ENCODE results near the gene ENO2.

DNA sequence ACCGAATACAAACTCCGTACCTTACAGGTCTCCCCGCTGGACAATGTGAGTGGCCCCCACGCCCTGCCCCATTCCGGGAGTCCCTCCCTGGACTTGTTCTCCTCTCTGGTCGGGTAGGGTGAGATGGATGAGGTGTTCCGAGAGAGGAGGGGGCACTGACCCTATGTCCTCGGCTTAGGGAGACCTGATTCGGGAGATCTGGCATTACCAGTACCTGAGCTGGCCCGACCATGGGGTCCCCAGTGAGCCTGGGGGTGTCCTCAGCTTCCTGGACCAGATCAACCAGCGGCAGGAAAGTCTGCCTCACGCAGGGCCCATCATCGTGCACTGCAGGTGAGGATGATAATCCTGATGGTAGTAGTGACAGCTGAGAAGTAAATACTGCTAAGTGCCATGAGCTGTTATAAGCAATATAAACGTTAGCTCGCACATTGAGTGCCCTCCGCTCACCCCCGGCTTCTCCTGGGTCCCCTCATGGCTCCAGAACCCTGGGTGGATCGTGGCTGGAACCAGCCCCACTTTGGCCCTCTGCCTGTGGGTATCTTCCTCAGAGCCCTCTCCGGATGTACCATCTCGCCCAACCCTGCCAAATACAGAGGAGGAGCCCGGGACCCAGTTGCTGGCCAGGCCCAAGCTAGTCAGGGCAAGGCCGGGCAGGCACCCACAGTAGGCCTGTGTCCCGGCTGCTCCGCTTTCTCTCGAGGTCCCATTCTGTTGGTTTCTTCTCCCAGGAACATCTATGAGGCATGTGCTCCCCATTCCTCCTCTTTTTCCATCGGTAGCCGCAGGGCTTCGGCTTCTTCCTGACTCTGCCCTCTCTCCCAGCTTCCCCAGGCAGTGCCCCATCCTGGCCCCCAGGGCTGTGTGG, 43.6 kb downstream of the ENO2 start:
- TF ChIP-seq, protein P1, sequence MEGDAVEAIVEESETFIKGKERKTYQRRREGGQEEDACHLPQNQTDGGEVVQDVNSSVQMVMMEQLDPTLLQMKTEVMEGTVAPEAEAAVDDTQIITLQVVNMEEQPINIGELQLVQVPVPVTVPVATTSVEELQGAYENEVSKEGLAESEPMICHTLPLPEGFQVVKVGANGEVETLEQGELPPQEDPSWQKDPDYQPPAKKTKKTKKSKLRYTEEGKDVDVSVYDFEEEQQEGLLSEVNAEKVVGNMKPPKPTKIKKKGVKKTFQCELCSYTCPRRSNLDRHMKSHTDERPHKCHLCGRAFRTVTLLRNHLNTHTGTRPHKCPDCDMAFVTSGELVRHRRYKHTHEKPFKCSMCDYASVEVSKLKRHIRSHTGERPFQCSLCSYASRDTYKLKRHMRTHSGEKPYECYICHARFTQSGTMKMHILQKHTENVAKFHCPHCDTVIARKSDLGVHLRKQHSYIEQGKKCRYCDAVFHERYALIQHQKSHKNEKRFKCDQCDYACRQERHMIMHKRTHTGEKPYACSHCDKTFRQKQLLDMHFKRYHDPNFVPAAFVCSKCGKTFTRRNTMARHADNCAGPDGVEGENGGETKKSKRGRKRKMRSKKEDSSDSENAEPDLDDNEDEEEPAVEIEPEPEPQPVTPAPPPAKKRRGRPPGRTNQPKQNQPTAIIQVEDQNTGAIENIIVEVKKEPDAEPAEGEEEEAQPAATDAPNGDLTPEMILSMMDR (IDR thresholded peaks at IDR 0.05; ENCODE audit: low read depth, low read length) = no peak
- no peak for TF ChIP-seq EZH2phosphoT487 (IDR thresholded peaks at IDR 0.05; ENCODE audit: low read depth)

Measured in OCI-LY3 (cell line).